ENCODE results near the gene MAML3.

The MAML3 gene

GRCh38 chr4:139825523-139826014 is 328.4 kb downstream of the MAML3 start:
- Histone ChIP-seq H3K4me1 (ENCODE audit: low read length) (no peaks in the 10 kb centered on the region), H3K27ac (ENCODE audit: low read length) (no peak overlapping the region), H4K20me1 (ENCODE audit: insufficient read depth, low read length) (no peaks in the 10 kb centered on the region), H3K4me2 (ENCODE audit: low read length) (no peak overlapping the region), H3K9ac (ENCODE audit: low read length) (no peak overlapping the region), H2AFZ (ENCODE audit: low read depth, low read length) (no peak overlapping the region), H3K36me3 (replicated peaks; ENCODE audit: low read depth, low read length) (no peaks in the 10 kb centered on the region), H3K27me3 (ENCODE audit: low read depth, low read length) (peaks cover 53% of the 10 kb centered on the region), H3K4me3 (ENCODE audit: low read length) (no peak overlapping the region), H3K9me3 (ENCODE audit: insufficient read depth, low read length) (no peaks in the 10 kb centered on the region), H3K79me2 (ENCODE audit: low read length) (no peaks in the 10 kb centered on the region)
- no peak for TF ChIP-seq CTCF (IDR thresholded peaks at IDR 0.05; ENCODE audit: low read depth, low read length)
- TF ChIP-seq EZH2phosphoT487 (IDR thresholded peaks at IDR 0.05; ENCODE audit: low read depth): no peak

- H3K4me2 ChIP-seq (ENCODE audit: low read length): no peak overlapping the region
- no peak for TF ChIP-seq CTCF (IDR thresholded peaks at IDR 0.05; ENCODE audit: low read depth, low read length)
- H3K4me1 ChIP-seq (ENCODE audit: low read length): no peaks in the 10 kb centered on the region
- H3K27me3 ChIP-seq (ENCODE audit: low read depth, low read length): peaks cover 58% of the 10 kb centered on the region
- no peak overlapping the region for H3K9ac ChIP-seq (ENCODE audit: low read length)
- H3K4me3 ChIP-seq (ENCODE audit: low read length): no peak overlapping the region
- H3K36me3 ChIP-seq (replicated peaks; ENCODE audit: low read depth, low read length): no peaks in the 10 kb centered on the region
- no peak overlapping the region for H2AFZ ChIP-seq (ENCODE audit: low read depth, low read length)
- H4K20me1 ChIP-seq (ENCODE audit: insufficient read depth, low read length): no peaks in the 10 kb centered on the region
- H3K27ac ChIP-seq (ENCODE audit: low read length): no peak overlapping the region
- no peaks in the 10 kb centered on the region for H3K79me2 ChIP-seq (ENCODE audit: low read length)
- no peaks in the 10 kb centered on the region for H3K9me3 ChIP-seq (ENCODE audit: insufficient read depth, low read length)
These were observed 329.0 kb downstream of the MAML3 start for GRCh38 chr4:139824882-139825522.

GRCh38 chr4:139823746-139824145 is 330.2 kb downstream of the MAML3 start:
- Histone ChIP-seq H3K36me3 (replicated peaks; ENCODE audit: low read depth, low read length) (no peaks in the 10 kb centered on the region), H3K27ac (ENCODE audit: low read length) (no peak overlapping the region), H4K20me1 (ENCODE audit: insufficient read depth, low read length) (no peaks in the 10 kb centered on the region), H3K27me3 (ENCODE audit: low read depth, low read length) (peaks cover 57% of the 10 kb centered on the region), H2AFZ (ENCODE audit: low read depth, low read length) (no peak overlapping the region), H3K4me1 (ENCODE audit: low read length) (no peaks in the 10 kb centered on the region), H3K4me3 (ENCODE audit: low read length) (no peak overlapping the region), H3K4me2 (ENCODE audit: low read length) (no peak overlapping the region), H3K9me3 (ENCODE audit: insufficient read depth, low read length) (no peaks in the 10 kb centered on the region), H3K79me2 (ENCODE audit: low read length) (no peaks in the 10 kb centered on the region), H3K9ac (ENCODE audit: low read length) (no peak overlapping the region)
- no peak for TF ChIP-seq CTCF (IDR thresholded peaks at IDR 0.05; ENCODE audit: low read depth, low read length)
- TF ChIP-seq EZH2phosphoT487 (IDR thresholded peaks at IDR 0.05; ENCODE audit: low read depth): no peak

- Histone ChIP-seq H3K4me1 (ENCODE audit: low read length) (no peaks in the 10 kb centered on the region), H3K27ac (ENCODE audit: low read length) (no peak overlapping the region), H3K4me3 (ENCODE audit: low read length) (no peak overlapping the region), H3K36me3 (replicated peaks; ENCODE audit: low read depth, low read length) (no peaks in the 10 kb centered on the region), H3K79me2 (ENCODE audit: low read length) (no peaks in the 10 kb centered on the region), H4K20me1 (ENCODE audit: insufficient read depth, low read length) (no peaks in the 10 kb centered on the region), H3K9me3 (ENCODE audit: insufficient read depth, low read length) (no peaks in the 10 kb centered on the region), H3K9ac (ENCODE audit: low read length) (no peak overlapping the region), H3K27me3 (ENCODE audit: low read depth, low read length) (peaks cover 55% of the 10 kb centered on the region), H2AFZ (ENCODE audit: low read depth, low read length) (no peak overlapping the region), H3K4me2 (ENCODE audit: low read length) (no peak overlapping the region)
- TF ChIP-seq CTCF (IDR thresholded peaks at IDR 0.05; ENCODE audit: low read depth, low read length) (no peak), EZH2phosphoT487 (IDR thresholded peaks at IDR 0.05; ENCODE audit: low read depth) (no peak)
These were observed 330.6 kb downstream of the MAML3 start for GRCh38 chr4:139823345-139823744.
